RPMI8226 (cell line): Measurements from ENCODE around the gene DDAH1.

ENCODE experiments used
- DNase-seq: peaks from one replicate; pipeline ENCODE4 v3.0.0-alpha.2; 2015

Gene DDAH1

DNA sequence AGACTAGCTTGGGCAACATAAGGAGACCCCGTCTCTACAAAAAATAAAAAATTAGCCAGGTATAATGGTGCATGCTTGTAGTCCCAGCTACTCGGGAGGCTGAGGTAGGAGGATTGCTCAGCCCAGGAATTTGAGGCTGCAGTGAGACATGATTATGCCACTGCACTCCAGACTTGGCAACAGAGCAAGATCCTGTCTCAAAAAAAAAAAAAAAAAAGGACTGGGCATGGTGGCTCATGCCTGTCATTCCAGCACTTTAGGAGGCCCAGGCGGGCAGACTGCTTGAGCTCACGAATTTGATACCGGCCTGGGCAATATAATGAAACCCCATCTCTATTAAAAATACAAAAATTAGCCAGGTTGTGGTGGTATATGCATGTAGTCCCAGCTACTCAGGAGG lies 141.2 kb downstream of the DDAH1 start:
- no peak for DNase-seq

DNA sequence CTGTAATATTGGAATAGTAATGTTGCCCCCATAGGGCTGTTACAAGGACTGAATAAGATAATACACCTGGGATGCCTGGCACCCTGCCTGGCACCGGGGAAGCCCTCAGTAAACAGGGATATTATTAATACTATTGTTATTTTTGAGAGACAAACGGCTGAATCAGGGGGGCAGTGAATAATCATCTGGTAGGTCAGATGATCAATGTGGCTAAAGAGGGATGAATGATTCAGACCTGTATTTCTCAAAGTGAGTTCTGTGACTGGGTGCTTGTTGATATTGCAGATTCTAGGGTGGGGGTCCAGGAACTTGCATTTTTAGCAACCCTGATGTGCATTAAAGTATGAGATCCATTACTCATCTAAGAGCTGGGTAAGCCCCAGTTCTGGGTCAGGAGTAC lies 142.3 kb downstream of the DDAH1 start:
- DNase-seq, result no peak

DNA sequence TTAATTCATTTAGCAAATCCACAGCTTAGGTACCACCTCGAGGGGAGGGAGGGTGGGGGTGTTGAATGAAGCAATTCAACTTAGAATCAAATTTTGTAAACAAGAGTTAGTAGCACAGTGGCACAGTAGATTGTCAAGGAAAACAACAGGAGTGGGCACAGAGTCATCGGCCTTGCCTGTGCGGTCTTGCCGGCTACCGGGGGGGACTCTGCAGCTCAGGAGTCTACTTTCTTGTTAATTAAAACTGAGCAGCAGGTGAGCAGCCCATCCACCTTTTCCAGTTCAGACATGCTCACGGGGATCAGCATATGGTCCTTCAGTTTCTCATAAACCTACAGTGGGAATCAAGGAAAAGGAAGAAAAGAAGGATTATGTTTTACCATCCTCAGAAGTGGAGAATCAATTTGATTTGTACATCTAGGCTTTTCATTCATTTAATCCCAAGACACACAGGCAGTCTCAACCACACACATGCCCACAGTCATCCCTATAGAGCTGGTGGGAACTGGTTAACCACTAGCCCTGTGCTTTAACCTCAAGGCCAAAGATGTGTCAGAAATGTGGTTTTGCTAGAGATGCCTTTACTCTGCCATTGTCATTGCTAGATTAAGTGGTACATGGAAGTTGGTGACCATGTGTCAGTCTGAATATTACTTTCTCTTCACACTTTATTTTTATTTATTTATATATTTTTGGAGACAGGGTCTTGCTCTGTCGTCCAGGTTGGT lies 143.6 kb downstream of the DDAH1 start:
- no peak for DNase-seq

DNA sequence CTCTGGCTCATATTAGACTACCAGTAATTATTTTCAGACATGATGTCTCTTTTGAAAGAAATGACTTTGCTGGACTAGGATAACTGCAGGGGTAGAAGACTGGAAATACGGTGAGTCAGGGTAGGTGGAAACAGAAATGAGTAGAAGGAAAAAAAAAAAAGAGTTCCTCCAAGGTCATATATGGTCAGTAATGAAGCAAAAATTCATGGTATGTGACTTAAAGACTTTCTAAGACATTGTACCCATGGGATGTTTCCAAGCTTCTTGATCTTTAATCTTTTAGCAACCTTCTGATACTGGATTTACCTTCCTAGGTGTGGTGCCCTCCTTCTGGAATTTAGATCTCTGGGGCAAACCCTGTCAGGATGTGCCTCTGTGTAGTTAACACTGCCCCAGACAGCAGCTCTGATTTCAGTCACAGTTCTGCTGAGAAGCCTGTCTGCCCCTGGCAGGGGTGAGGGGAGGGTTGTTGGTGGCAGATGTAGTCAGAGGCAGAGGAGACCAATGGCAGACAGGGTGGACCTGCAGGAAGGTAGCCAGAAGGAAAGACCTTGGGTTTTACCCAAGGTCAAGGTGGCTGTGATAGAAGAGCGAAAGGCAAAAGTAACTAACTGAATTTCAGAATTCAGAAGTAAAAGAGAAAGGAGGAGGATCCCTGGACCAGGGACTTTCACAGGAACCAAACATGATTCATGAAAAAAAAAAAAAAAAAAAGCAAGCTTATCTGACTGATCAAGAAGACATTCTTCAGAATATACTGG lies 144.4 kb downstream of the DDAH1 start:
- DNase-seq, result no peak

DNA sequence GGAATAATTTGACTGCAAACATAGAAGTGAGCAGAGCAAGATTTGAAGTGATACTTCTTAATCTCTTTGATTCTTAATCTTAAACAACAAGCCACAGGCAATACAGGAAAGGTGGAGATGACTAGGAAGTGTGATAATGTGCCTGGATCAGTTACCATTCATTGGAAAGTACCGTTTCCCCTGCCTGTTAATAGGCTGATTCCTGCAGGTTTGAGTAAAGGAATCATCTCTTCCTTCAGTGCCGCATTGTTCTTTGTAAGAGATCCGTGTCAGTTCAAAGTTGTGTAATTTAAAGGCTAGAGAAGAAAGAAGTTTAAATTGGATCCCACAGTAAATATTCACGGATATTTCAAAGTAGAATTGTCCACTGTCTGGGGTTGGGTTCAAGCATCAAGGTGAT lies 145.0 kb downstream of the DDAH1 start:
- no peak for DNase-seq

DNA sequence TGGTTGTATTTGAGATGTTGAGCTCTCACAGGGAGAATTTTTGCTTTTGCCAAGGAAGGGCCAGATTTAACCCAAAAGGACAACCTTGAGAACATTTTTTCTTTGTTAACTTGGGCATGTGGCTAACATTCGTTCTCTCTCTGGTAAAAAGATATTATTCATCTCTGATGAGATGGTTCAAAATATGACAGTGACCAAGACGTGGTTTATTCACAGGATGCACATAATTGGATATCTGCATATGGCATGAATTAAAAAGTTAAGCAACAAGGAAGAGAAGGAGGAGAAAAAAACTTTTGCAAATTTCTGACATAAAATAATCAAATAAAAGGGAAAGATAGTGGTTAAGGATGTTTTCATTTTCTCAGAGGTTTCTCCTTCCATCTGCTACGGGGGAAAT lies 145.5 kb downstream of the DDAH1 start:
- no peak for DNase-seq

DNA sequence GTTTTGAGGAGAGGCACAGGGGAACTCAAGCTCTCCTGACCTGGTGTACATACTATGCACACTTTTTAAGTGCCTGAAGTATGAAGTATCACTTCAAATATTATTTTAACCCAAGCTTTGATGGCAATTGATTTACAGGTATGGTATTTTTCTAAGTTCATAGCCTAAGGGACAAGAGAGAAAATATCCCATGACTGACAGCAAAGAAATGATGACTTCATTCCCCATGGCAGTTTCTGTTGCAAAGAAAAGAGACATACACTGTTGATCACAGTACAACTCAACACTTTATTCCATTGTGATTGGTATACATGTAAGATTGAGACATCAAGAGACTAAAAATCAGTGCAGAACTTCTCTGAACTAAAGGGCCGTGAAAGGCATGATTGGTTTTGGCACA lies 146.7 kb downstream of the DDAH1 start:
- no peak for DNase-seq

DNA sequence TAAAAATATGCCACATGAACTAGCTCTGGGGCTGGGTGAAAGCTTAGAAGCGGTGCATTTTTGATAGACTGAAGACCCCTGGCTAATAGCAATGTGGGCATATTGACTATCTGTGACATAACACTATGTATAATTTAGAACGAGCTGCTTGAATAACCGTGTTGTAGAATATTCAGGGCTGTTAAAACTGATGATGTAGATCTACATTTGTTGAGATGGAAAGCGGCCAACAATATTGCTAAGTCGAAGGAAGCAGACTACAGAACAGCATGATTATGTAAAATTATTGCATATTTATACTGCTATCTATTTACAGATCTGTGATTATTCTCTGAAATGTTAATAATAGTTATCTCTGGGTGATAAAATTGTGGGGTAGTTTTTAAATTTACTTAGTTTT lies 147.4 kb downstream of the DDAH1 start:
- no peak for DNase-seq

DNA sequence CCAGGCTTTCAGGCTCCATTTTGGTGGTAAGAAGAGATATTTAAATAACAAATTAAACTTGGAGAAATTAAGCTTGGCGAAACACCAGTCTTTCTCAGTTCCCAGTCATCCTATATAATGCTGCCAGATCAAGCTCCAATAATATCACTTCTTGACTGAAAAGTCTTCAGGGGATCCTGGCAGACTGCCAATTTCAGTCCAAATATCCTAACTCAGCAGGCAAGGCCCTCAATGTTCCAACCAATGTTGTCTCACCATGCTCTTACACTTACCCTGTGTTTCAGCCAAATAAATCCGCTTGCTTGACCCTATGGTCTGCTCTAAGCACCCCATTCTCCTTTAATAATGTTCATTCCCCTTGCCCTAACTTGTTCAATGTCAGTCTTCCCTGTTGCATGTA lies 148.6 kb downstream of the DDAH1 start:
- peak; percentile 7 for DNase-seq

DNA sequence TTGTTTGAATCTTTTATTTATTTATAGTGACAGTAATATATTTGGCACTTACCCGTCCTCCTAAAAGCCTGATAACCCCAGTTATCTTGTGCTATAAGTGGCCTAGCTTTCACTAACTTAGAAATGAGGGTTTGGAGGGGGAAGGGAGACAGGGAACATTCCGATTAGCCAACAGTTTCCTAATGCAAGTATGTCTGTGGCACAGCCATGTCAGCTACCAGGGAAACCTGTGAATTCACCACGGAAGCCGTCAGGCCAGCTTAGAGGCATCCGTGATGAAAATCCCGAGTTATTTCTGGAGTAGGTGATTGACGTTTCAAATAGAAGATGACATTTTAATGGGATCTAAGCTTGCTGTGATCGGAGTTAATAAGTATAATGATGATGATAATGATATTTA lies 149.2 kb downstream of the DDAH1 start:
- no peak for DNase-seq

DNA sequence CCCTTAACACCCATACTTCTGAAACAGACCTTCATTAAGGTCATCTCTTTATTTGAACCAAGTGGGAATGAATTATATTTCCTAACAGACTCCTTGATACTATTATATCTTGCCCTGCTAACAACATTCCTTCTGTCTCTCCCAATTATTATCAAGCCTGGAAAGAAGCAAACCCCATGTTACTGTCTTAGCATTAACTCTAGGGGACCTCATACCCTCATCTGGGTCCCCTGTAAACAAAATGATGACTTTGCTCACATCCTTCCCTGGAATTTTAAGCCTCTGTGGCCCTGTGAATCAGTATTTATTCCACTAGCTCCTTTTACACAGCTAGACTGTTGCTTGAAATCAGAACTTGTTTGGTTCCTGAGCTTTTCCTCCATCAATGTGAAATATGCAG lies 150.2 kb downstream of the DDAH1 start:
- DNase-seq, result no peak

DNA sequence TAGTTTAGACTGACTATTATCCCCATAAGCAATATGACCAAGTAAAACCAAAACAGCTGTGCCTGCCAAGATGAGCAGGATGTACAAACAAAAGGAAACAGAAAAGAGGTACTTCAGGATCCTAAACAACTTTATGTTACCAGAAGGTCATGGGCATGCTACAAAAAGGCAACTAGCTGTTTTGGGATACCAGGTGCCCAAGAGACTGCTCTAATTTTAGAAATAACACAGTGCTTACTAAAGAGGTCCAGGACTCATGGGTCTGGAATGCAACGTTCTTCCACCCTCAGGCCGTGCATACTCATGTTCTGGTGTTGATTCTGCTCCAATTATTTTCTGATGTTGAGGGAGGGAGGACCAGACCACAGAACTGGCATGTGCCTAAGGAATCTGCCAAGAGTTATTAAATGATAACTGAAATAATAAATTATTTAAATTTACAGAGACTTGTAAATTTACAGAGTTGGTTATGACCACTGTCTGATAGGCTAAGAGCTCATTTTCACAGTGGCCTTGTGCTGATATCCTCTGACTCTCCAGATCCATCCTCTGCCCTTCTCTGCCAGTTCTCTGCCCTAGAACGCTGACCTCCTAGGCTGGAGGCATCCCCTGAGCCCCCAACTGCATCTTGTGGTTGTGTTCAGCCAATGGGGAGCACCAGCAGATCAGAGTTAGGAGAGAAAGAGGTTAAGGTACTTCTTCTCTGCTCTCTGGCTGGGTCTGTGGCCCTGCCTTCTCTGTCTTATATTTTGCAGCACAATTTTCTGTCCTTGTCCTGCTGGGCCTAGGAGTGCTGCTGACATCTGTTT lies 150.9 kb downstream of the DDAH1 start:
- DNase-seq, result no peak

DNA sequence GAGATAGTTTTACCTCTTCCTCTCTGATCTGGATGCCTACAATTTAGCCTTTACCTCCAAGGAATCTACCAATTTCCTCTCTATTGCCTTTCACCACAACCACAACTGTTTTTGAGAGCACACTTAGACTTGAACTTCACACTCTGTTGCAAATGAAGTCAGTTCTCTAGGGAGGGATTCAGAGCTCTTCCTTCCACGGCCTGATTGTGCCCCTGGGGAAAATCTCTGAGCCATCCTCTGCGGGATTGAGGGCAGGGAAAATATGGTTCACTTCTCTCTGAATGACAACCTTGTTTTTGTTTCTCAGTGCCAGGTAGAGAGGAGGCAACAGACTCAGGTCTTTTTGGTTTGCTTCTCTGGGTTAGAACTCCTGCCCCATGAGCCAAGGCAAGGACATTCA lies 153.1 kb downstream of the DDAH1 start:
- no peak for DNase-seq

DNA sequence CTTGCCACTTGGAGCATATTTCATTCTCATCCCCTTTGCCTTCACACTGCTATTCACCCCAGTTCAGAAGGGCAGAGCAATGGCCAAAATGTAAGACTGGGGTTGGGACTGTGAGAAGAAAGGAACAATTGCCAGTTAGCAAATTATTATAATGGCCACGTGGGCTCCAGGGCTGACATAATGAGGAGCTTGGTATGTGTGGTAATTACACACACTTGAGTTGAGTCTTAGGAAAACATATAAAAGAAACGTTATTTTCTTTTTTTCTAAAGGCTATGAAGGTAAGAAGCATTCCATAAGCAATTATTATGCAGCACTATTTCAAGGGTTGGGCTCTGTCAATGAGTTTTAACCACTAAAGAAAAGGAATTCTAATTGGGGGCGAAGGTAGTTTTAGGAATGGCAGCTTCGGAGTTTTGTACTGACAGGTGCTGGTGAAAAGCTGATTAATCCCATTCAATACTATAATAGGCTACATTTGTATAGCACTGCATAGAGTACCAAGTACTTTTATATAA lies 156.1 kb downstream of the DDAH1 start:
- no peak for DNase-seq

DNA sequence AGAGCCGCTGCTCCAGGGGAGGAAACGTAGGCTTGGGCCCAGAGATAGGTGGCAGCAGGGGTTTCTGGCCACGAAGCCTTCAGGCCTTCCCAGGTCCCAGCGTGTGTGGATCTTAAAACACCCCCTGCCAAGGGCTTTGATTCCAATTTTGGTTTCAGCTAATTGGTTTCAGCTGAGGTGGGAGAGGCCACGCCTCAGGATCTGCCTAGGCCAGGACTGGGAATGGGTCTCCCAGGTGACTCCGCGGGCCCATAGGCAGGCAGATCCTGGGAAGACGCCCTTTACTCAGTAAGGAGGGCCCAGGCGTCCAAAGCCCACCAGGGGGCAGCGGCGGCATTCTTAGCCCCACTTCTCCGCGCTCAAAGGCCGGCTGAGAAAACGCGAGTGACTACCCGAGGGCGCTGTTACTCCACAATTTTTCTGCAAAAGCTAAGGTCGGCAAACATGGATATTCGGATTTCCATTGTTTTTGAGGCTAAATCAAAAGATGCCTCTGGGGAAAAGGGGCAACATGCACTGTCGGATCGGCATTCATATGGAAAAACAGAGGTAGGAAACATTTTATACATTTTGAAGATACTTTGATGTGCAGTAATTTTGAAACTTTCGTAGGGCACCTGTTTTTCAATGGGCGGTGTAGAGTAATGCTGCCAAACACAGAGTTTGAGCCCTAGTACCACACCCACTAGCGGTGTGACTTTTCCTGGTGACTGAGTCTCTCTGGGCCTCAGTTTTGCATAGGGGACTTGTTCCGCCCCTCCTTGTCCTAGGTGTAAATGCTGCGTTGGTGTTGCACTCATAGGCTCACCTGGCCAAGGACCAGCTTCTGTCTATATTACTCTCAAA lies 156.7 kb downstream of the DDAH1 start:
- DNase-seq, result peak; percentile 73

DNA sequence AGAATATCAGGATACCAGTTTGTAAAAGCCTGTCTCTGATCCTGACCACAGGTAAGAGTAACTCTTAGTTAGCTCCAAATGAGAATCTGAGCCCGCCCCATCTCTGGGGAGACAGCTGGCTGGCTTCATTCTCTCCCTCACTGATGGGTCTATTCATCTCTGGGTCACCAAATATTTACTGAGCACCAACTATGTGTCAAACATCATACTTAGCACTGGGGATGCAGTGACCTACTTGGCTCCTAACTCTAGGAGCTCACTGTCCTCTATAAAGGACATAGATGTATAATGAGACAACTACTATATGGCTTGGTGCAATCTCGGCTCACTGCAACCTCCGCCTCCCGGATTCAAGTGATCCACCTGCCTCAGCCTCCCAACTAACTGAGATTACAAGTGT lies 158.7 kb downstream of the DDAH1 start:
- DNase-seq, result no peak

DNA sequence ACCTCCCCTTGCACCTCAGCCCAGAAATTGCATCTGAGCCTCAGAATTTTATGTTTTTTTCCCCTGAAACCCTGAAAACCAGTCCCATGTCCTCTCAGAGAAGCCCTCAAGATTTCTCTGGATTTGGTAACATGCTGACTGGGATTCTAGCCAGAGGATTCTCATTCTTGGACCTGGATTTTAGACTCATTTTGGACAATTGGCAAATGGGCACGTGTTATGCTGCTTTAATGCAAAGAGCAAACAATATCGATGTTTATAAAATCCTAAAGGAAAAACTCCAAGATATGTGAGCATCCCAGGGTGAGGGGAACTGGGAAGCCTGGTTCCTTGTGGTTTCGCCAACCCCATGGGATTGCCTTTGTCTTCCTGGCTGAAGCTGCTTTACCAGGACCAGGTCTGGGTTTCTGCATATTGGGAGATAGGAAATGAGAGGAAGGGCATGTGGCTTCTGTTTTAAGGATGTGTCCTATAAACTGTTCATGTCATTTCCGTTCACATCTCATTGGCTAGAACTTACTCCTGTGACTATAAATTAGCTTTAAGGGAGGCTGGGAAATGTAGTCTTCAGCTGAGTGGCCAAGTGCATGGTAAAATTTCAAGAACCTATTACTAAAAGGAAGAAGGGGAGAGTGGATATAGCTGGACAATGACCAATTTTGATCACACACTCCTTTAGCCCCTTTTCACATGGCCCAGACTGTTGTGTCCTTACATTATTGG lies 161.4 kb downstream of the DDAH1 start:
- DNase-seq, result no peak

DNA sequence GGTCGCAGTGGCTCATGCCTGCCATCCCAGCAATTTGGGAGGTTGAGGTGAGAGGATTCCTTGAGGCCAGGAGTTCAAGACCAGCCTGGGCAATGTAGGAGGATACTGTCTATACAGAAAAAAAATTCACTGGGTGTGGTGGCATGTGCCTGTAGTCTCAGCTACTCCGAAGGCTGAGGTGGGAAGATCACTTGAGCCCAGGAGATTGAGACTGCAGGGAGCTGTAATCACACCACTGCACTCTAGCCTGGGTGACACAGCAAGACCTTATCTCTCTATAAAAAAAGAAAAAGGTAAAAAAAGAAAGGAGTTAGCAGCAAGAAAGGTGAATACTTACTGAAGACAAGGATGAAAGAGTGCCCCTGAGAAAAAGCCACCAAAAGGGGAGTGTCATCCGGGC lies 164.8 kb downstream of the DDAH1 start:
- DNase-seq, result no peak

DNA sequence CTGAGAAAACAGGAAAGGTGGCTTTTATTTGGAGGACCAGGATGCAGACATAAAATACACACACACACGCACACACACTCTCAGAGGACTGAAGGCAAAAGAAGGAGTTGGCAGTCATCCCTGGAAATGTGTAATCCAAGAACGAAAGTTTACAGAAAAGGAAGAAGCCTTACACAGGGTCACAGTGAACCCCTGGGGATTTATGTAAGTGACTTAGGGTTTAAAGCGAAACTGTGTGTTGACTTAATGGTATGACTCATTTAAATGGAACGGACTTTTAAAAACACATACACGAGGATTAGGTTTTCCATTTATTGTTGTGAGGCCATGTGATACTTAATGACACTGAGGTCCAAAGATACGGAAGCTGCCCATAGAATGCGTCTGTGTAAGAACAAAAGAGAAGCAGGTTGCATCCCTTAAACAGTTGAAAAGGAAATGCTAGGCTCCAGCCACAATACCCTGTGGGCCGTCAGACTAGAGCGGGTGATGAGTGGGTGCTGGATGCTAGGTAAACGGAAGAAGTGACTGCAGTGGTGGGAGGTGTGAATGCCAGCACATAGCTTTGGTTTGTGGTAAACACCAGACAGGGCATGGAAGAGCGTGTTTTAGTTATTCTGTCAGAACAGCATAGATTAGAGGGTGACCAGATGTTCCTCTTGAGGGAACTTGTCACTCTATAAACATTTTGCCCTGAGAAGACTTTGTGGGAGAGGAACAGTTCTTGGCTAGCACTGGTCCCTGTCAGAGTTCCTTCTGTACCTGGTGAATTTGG lies 166.9 kb downstream of the DDAH1 start:
- DNase-seq, result no peak

DNA sequence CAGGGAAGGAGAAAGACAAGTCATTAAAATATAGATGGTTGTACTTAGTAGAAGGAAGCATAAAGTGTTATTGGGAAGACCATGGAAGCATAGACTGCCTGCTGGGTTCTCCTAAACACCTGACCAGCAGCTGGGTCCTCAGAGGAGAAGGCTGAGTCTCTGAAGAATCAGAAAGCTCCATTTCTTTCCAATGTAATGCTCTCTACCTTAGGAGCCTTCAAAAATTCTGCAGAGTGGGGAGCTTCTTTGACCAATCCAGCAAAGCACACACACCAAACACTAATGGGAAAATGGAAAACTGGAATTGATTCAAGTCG lies 167.5 kb downstream of the DDAH1 start:
- no peak for DNase-seq

DNA sequence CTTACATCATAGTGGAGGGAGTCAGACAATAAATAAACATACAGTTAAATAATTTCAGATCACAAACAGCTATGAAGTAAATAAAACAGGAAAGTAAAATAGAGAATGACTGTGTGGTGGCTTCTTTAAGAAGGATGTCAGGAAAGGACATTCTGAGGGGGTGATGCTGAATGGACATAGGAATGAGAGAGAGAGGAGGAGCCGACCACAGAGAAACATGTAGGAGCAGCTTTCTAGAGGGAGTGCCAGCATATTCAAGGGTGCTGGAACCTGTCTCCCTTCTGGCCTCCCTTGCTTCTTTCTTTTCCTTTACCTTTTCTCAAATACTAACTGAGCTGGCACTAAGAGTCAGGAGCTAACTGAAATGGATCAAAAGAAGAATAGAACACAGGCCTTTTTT lies 168.0 kb downstream of the DDAH1 start:
- no peak for DNase-seq
